Measurements from ENCODE around the gene SNX8. TPM values are rescaled to one million over a fixed set of nuclear protein-coding genes. Genes with fewer than 3 reads are reported as not detected.

The SNX8 gene
- total RNA-seq, 2 donors from 2014 or later = 53.0 to 53.2 TPM

- no peak for DNase-seq
- H3K27me3 Mint-ChIP-seq (ENCODE audit: insufficient read depth) = no peaks in the 10 kb centered on the region
- H3K9me3 Mint-ChIP-seq = no peaks in the 10 kb centered on the region
- no peak overlapping the region for H3K4me3 Mint-ChIP-seq
- Histone ChIP-seq H3K9me3 (ENCODE audit: control insufficient read depth, low read length) (no peaks in the 10 kb centered on the region), H3K36me3 (ENCODE audit: control insufficient read depth, insufficient read depth, low read length) (peaks cover 63% of the 10 kb centered on the region), H3K4me3 (ENCODE audit: low read length) (no peak overlapping the region), H3K27ac (ENCODE audit: low read depth, low read length) (no peak overlapping the region), H3K9ac (ENCODE audit: extremely low read depth, low read length, poor library complexity, severe bottlenecking) (no peak overlapping the region), H3K4me1 (ENCODE audit: control insufficient read depth, insufficient read depth, low read length) (no peaks in the 10 kb centered on the region), H3K27me3 (ENCODE audit: control insufficient read depth, insufficient read depth, low read length, poor library complexity, severe bottlenecking) (no peaks in the 10 kb centered on the region)
- peaks cover 56% of the 10 kb centered on the region for H3K36me3 Mint-ChIP-seq (ENCODE audit: low read depth)
- H3K27ac Mint-ChIP-seq = peak overlapping the region; percentile 72
- TF ChIP-seq, protein P1, sequence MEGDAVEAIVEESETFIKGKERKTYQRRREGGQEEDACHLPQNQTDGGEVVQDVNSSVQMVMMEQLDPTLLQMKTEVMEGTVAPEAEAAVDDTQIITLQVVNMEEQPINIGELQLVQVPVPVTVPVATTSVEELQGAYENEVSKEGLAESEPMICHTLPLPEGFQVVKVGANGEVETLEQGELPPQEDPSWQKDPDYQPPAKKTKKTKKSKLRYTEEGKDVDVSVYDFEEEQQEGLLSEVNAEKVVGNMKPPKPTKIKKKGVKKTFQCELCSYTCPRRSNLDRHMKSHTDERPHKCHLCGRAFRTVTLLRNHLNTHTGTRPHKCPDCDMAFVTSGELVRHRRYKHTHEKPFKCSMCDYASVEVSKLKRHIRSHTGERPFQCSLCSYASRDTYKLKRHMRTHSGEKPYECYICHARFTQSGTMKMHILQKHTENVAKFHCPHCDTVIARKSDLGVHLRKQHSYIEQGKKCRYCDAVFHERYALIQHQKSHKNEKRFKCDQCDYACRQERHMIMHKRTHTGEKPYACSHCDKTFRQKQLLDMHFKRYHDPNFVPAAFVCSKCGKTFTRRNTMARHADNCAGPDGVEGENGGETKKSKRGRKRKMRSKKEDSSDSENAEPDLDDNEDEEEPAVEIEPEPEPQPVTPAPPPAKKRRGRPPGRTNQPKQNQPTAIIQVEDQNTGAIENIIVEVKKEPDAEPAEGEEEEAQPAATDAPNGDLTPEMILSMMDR (conservative IDR thresholded peaks at IDR 0.05) = no peak
- H3K4me1 Mint-ChIP-seq = peaks cover 9% of the 10 kb centered on the region
- WGBS, 2 experiments (ENCODE audit: insufficient coverage in 1 of 2, insufficient read length in 1 of 2) = 95 to 100% methylated on average over 7 to 8 of the region's 8 CpGs
Observed at GRCh38 chr7:2230226-2230625, 84.0 kb downstream of the SNX8 start.

GRCh38 chr7:2229467-2229866 is 84.8 kb downstream of the SNX8 start:
- TF ChIP-seq, protein P1 (conservative IDR thresholded peaks at IDR 0.05) = no peak
- H3K4me3 ChIP-seq (ENCODE audit: low read length) = no peak overlapping the region
- DNase-seq = no peak
- H3K36me3 Mint-ChIP-seq (ENCODE audit: low read depth) = peaks cover 52% of the 10 kb centered on the region
- no peaks in the 10 kb centered on the region for H3K27me3 Mint-ChIP-seq (ENCODE audit: insufficient read depth)
- H3K27ac Mint-ChIP-seq = peak overlapping the region; percentile 75
- no peak overlapping the region for H3K27ac ChIP-seq (ENCODE audit: low read depth, low read length)
- no peak overlapping the region for H3K4me3 Mint-ChIP-seq
- no peaks in the 10 kb centered on the region for H3K9me3 Mint-ChIP-seq
- peaks cover 9% of the 10 kb centered on the region for H3K4me1 Mint-ChIP-seq
- H3K27me3 ChIP-seq (ENCODE audit: control insufficient read depth, insufficient read depth, low read length, poor library complexity, severe bottlenecking) = no peaks in the 10 kb centered on the region
- no peaks in the 10 kb centered on the region for H3K4me1 ChIP-seq (ENCODE audit: control insufficient read depth, insufficient read depth, low read length)
- 94 to 99% methylated on average over 6 to 7 of the region's 7 CpGs for WGBS, 2 experiments (ENCODE audit: insufficient coverage in 1 of 2, insufficient read length in 1 of 2)
- H3K9ac ChIP-seq (ENCODE audit: extremely low read depth, low read length, poor library complexity, severe bottlenecking) = no peak overlapping the region
- H3K36me3 ChIP-seq (ENCODE audit: control insufficient read depth, insufficient read depth, low read length) = peaks cover 63% of the 10 kb centered on the region
- no peaks in the 10 kb centered on the region for H3K9me3 ChIP-seq (ENCODE audit: control insufficient read depth, low read length)

- peaks cover 53% of the 10 kb centered on the region for H3K36me3 Mint-ChIP-seq (ENCODE audit: low read depth)
- Histone ChIP-seq H3K4me1 (ENCODE audit: control insufficient read depth, insufficient read depth, low read length) (no peaks in the 10 kb centered on the region), H3K4me3 (ENCODE audit: low read length) (no peak overlapping the region), H3K9ac (ENCODE audit: extremely low read depth, low read length, poor library complexity, severe bottlenecking) (no peak overlapping the region), H3K36me3 (ENCODE audit: control insufficient read depth, insufficient read depth, low read length) (peaks cover 59% of the 10 kb centered on the region), H3K27ac (ENCODE audit: low read depth, low read length) (no peak overlapping the region), H3K9me3 (ENCODE audit: control insufficient read depth, low read length) (no peaks in the 10 kb centered on the region), H3K27me3 (ENCODE audit: control insufficient read depth, insufficient read depth, low read length, poor library complexity, severe bottlenecking) (no peaks in the 10 kb centered on the region)
- DNase-seq = no peak
- no peak overlapping the region for H3K4me3 Mint-ChIP-seq
- no peak overlapping the region for H3K27ac Mint-ChIP-seq
- peaks cover 9% of the 10 kb centered on the region for H3K4me1 Mint-ChIP-seq
- H3K9me3 Mint-ChIP-seq = no peaks in the 10 kb centered on the region
- H3K27me3 Mint-ChIP-seq (ENCODE audit: insufficient read depth) = no peaks in the 10 kb centered on the region
- WGBS, 2 experiments (ENCODE audit: insufficient coverage in 1 of 2, insufficient read length in 1 of 2) = 93 to 100% methylated on average over 4 to 8 of the region's 8 CpGs
- TF ChIP-seq, protein P1 (conservative IDR thresholded peaks at IDR 0.05) = no peak
Observed at GRCh38 chr7:2228921-2229320, 85.3 kb downstream of the SNX8 start.

All from endodermal cell (in vitro differentiated cells).